ENCODE measurements around the gene ACYP2.

DNA sequence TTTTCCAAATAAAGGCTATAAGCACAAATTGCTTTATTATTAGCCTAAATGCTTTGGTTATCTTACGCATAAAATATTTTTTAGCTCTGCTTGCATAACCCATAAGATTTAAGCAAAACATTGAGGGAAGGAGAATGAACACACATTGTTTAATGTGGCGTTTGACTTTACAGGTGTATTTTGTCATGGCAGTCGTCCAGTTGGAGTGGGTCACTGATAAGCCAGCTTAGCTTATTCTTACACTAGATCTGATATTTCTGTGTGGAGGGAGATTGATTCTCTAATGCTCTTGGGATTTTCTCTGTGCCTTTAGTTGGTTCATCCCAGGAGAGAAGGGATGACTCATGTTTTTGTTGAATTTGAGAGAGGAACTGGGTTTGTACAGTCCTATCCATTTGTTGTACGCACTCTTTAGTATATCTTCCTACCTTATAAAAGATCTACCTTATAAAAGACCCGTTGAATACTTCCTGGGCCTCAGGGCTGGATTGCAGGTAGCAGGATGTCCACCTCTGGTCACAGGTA lies 47.5 kb upstream of the ACYP2 start:
- TF ChIP-seq GATA2 (IDR thresholded peaks at IDR 0.05; ENCODE audit: low read depth, low read length) (no peak), GATA3 (IDR thresholded peaks at IDR 0.05; ENCODE audit: low read depth, low read length) (no peak)

All from SH-SY5Y (cell line).